NCI-H2171 treated with DMSO at 0.1 percent for 48 hours (cell line): Measurements from ENCODE around the gene METTL16.
"Not testable (repeated sequence)": the region's sequence is repeated elsewhere in the genome, so short reads cannot be mapped to it uniquely, and the experiment has no call there.

Source experiments
- DNase-seq: peaks from one replicate; lab custom pipeline; 2025; lab: John Stamatoyannopoulos, UW

The METTL16 gene

DNA sequence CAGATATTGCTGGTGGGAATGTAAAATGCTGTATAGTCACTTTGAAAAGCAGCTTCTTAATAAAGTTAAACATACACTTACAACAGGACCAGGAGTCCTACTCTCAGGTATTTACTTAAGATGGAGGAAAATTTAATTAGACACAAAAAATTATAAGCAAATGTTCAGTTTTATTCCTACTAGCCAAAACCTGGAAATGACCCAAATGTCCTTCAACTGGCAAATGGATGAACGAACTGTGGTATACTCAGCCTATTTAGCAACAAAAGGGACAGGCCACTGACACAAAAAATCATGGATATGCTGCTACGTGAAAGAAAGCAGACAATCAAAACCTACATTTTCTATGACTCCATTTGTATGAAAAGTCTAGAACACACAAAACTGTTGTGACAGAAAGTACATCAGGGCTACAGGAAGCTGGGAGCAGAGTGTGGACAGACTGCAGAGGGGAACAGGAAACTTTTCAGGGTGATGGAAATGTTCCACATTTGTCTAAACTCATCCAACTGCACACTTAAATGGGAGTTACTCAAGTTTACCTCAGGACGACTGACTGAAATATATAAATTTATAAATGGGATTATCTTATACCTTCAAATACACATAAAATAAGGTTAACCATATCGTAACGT is 61.6 kb downstream of the METTL16 start:
- DNase-seq: no peak

- DNase-seq: peak; percentile 29
Measured at GRCh38 chr17:2449486-2449885, 62.2 kb downstream of the METTL16 start.

GRCh38 chr17:2447479-2447878 is 64.2 kb downstream of the METTL16 start:
- DNase-seq: not testable (repeated sequence)

DNA sequence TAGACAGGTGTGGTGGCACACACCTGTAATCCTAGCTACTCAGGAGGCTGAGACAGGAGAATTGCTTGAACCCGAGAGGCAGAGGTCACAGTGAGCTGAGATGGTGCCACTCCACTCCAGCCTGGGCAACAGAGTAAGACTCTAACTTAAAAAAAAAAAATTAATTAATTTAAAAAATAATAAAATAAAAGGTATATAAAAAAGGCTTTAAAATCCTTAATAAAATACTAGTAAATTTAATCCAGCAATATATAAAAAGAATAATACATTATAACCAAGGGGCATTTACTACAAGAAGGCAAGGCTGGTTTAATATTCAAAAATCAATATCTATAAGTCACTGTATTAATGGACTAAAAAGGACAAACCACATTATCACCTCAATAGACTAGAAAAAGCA is 66.0 kb downstream of the METTL16 start:
- DNase-seq: no peak

DNA sequence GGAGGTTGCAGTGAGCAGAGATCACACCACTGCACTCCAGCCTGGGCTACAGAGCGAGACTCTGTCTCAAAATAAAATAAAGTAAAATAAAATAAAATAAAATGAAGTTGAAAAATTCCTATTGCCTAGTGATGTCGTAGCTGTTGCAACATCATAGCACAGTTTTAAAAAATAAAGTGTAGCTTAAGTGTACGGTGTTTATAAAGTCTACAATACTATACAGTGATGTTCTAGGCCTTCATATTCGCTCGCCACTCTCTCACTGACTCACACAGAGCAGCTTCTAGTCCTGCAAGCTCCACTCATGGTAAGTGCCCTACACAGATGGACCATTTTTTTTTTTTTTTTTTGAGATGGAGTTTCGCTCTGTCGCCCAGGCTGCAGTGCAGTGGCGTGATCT is 67.3 kb downstream of the METTL16 start:
- peak; percentile 65 for DNase-seq

GRCh38 chr17:2442166-2442565 is 69.5 kb downstream of the METTL16 start:
- DNase-seq: no peak

- no peak for DNase-seq
Measured at GRCh38 chr17:2440930-2441329, 70.8 kb downstream of the METTL16 start.

GRCh38 chr17:2439997-2440396 is 71.7 kb downstream of the METTL16 start:
- DNase-seq: not testable (repeated sequence)

GRCh38 chr17:2438823-2439222 is 72.9 kb downstream of the METTL16 start:
- DNase-seq: no peak

- peak; percentile 97 for DNase-seq
Measured at GRCh38 chr17:2436316-2436905, 75.3 kb downstream of the METTL16 start.

DNA sequence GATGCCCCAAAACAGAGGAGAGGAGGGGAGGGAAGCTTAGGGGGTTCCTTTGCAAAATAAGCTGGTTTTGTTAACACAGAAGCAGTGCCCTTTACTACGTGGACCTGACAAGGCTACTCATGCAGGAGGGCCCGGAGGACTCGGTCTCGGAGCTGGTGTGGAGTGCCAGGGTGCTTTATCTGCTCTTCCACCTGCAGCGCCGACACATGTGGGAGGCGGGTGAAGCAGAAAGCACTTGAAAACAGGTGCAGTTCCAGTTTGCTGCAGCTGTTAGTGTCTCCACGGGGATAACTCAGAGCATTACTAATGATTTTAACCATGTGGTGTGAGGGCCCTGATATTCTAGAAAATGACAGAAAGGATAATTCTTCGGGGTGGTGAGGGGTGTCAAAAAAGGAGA is 75.8 kb downstream of the METTL16 start:
- DNase-seq: peak; percentile 78

GRCh38 chr17:2435181-2435741 is 76.4 kb downstream of the METTL16 start:
- DNase-seq: peak; percentile 55

- no peak for DNase-seq
Measured at GRCh38 chr17:2433696-2434095, 78.0 kb downstream of the METTL16 start.

DNA sequence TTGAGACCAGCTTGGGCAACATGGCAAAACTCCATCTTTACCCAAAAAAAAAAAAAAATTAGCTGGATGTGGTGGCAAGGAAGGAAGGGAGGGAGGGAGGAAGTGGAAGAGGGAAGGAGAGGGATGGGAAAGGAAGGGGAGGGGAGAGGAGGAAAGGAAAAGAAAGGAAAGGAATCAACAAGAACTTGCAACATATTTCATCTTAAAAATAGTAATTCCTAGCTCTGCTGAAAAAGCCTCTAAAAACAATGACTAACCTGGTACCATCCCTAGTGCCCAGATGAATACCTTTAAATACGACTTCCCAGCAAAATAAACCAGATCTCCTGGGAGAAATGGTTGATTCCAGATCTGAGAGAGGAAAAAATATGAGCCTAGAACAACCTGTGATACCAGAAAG is 83.8 kb downstream of the METTL16 start:
- DNase-seq: no peak

- no peak for DNase-seq
Measured at GRCh38 chr17:2427215-2427614, 84.5 kb downstream of the METTL16 start.

DNA sequence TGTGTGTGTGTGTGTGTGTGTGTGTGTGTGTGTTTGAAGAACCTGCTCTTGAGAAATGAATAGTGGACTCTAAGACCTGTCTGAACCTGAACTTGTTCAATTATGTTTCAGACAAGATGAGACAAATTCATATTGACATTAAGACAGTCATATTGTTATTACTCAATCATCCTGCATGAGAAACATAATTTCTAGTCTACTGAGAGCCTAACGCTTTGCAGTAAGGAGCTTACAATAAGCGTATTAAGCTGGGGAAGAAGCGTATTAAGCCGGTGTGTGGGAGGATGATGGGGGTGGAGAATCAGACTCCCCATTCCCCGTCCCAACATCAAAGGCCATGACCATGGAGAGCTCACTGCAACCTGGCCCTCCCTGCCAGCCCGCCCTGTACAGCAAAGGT is 88.4 kb downstream of the METTL16 start:
- DNase-seq: no peak

DNA sequence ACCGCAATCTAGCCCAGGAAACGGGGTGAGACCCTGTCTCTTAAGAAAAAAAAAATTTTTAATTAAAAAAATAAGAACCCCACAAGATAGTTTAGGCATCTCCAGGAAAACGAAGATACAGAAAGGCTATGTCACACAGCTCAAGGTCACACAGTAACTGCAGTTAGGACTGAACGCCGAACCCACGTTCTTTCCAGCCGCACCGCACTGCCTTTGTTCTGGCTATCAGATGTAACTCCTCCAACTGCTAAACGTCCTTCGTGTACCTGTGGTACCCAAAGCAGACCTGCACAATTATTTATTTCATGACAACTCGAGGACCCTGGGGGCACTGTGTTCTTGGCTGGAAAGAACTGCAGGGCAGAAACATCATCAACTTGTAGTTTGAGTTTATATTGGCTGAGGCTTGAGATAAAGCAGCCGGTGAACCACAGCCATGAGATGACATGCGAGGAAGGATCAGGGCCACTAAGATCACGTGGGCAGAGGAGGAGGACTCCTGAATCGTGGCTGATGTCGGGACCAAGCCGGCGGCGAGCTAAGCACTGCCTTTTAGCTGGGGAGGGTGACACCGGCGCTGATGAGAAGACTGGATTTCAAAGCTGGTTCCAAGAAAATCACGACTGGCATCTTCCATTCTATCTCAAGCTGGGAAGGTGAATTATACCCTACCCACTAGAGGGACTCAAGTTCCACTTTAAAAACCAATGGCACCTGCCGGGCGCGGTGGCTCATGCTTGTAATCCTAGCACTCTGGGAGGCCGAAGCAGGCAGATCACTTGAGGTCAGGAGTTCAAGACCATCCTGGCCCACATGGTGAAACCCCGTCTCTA is 90.2 kb downstream of the METTL16 start:
- DNase-seq: peak; percentile 50

- DNase-seq: no peak
Measured at GRCh38 chr17:2420176-2420575, 91.5 kb downstream of the METTL16 start.

DNA sequence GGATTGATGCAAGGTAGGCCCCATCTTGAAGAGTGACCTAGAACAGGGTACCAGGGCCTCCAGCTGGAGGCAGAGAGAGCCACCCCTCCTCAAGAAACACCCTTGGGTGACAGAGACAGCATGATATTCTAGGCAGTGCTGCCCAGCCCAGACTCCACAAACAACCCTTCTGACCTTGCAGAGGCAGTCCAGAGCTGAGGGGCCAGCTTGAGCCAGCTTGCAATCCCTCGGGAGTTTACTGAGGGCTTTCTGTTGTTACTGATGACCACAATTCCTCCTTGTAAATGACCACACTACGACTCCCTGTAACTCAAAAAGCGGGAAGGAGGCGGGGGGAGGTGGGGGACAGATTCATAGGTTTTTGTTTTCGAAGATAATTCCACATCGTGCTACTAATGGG is 92.2 kb downstream of the METTL16 start:
- DNase-seq: no peak

DNA sequence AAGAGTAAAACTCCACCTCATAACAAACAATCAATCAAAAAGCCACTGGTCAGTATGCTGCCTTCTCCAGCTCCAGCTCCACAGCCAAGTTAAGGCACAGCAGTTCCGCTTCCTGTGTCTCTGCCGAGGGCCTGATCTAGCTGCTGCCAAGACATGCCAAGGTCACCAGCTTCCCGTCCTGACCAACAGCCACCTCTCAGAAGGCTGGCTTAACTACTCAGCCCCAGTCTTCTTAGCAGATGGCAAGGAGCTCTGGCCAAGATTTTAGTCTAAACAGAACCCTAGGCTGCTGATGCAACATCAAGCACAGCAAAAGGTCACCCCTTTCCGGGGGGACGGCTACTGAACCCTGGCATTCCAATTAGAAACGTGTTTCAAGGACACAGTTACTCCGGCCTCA is 93.1 kb downstream of the METTL16 start:
- DNase-seq: no peak

- peak; percentile 88 for DNase-seq
Measured at GRCh38 chr17:2416010-2416734, 95.5 kb downstream of the METTL16 start.

DNA sequence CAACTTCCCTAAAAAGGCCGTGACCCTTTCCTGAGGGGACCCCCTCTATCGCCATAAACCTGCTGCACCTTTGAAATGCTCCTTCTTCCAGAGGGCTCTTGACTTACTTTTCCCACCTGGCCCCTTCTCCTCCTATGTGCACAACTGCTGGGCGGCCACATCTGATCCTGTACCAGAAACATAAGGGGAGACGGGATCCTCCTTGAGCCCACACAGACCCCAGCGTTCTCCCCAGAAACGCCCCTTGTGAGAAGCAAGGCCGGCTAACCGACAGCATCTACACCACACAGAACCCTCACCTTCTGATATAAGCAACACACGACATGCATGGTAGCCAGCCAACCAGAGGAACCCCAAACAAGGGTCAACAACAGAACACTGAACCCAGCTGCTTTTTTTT is 96.6 kb downstream of the METTL16 start:
- DNase-seq: no peak
